H1 (cell line): ENCODE data around the gene RGS8.

Experiments
- CBX5 ChIP-seq: fragments of 300-800, 300-1000 bp; sonication (generic); IDR thresholded peaks from 2 replicates; pipeline ENCODE4 v1.7.1; 2016; ENCODE audit warnings: antibody characterized with exemption, low read length, low read depth
- CTCF ChIP-seq, 3 experiments: IDR thresholded peaks; 1 replicate in 2 of 3; 2 replicates in 1 of 3; pipeline versions ENCODE4 v1.5.1 to v1.6.1; 2011; ENCODE audit warnings: low read length in 3 of 3, mild to moderate bottlenecking in 3 of 3, inconsistent platforms in 2 of 3, low read depth in 1 of 3, moderate library complexity in 1 of 3; ENCODE audit not compliant: insufficient read depth in 1 of 3; ENCODE audit errors: control extremely low read depth in 1 of 3
- EP300 ChIP-seq, 2 experiments: IDR thresholded peaks; 1 replicate in 1 of 2; 2 replicates in 1 of 2; pipeline ENCODE4 v1.6.1; 2011 to 2012; ENCODE audit warnings: low read depth in 2 of 2, low read length in 2 of 2, mild to moderate bottlenecking in 2 of 2, borderline replicate concordance in 1 of 2, inconsistent platforms in 1 of 2, moderate library complexity in 1 of 2
- EZH2 ChIP-seq: fragments of 200-600 bp; sonication (generic); IDR thresholded peaks from 2 replicates; pipeline ENCODE4 v1.7.1; 2012; ENCODE audit warnings: low read depth, mild to moderate bottlenecking, moderate library complexity, low read length, inconsistent platforms; ENCODE audit not compliant: severe bottlenecking
- GTF2F1 ChIP-seq: IDR thresholded peaks from 2 replicates; pipeline ENCODE4 v1.6.1; 2012; ENCODE audit warnings: low read depth, low read length, improper control_type of control experiment, borderline replicate concordance
- POLR2A ChIP-seq, 2 experiments: IDR thresholded peaks; 1 replicate in 1 of 2; 2 replicates in 1 of 2; pipeline ENCODE4 v1.6.1; 2011; ENCODE audit warnings: low read depth in 2 of 2, low read length in 2 of 2, mild to moderate bottlenecking in 2 of 2; ENCODE audit errors: control extremely low read depth in 1 of 2
- POLR2AphosphoS5 ChIP-seq: IDR thresholded peaks from 2 replicates; pipeline ENCODE4 v1.6.1; 2011; ENCODE audit warnings: low read depth, low read length
- RFX5 ChIP-seq: IDR thresholded peaks from 2 replicates; pipeline ENCODE4 v1.6.1; 2011; ENCODE audit warnings: low read depth, low read length, improper control_type of control experiment, borderline replicate concordance
- SP1 ChIP-seq: IDR thresholded peaks from 2 replicates; pipeline ENCODE4 v1.6.1; 2011; ENCODE audit warnings: low read depth, low read length
- TCF12 ChIP-seq: IDR thresholded peaks from 2 replicates; pipeline ENCODE4 v1.6.1; 2011; ENCODE audit warnings: low read depth, mild to moderate bottlenecking, low read length
- ZNF274 ChIP-seq: IDR thresholded peaks from 2 replicates; pipeline ENCODE4 v1.7.0; 2012; ENCODE audit warnings: low read length, borderline replicate concordance; ENCODE audit errors: extremely low read depth

DNA sequence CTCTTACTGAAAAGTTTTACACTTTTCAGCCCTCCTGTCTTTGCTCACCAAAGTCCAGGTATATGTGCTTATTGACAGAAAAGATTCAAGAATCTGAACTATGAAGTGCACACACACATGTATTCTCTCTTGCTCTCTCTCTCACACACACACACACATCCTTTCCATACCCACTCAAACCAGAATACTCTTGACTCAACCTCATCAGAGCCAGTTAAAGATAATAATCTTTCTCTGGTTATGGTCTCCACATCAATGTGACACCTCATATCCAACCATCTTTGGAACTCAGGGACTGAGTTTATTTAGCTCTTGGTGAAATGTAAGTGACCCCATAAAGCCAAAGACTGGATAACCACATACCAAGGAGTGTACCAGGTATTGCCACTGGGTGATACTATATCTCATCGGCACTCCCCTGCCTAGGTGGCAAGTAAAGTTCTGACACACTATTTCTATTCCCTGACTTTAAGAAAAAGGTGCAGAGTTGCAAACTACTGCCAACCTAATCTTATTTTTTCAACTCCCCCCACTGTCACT lies 24.9 kb upstream of the RGS8 start:
- TF ChIP-seq EP300 (IDR thresholded peaks at IDR 0.05; ENCODE audit: borderline replicate concordance in 1 of 2, low read depth in 2 of 2, low read length in 2 of 2) (no peak), SP1 (no peak), ZNF274 (no peak), GTF2F1 (no peak), CTCF (IDR thresholded peaks at IDR 0.05; ENCODE audit: control extremely low read depth in 1 of 3, insufficient read depth in 1 of 3, low read depth in 1 of 3, low read length in 3 of 3) (no peak), POLR2AphosphoS5 (no peak), POLR2A (IDR thresholded peaks at IDR 0.05; ENCODE audit: control extremely low read depth in 1 of 2, low read depth in 2 of 2, low read length in 2 of 2) (no peak), RFX5 (no peak), TCF12 (no peak), EZH2 (no peak), CBX5 (no peak)
